CD8-positive, alpha-beta memory T cell (primary cell): Measurements from ENCODE around the gene FOXC2. TPM values are rescaled to one million over a fixed set of nuclear protein-coding genes. Genes with fewer than 3 reads are reported as not detected.

Experiments used
- CTCF ChIA-PET: fragments of 350-600 bp; sonication (Branson Sonifier 250); formaldehyde crosslinking; loops from one replicate; lab custom pipeline; 2021; ENCODE audit warnings: antibody characterized with exemption; lab: Charles Lee
- POLR2A ChIA-PET: fragments of 350-600 bp; sonication (Branson Sonifier 250); formaldehyde crosslinking; loops from one replicate; lab custom pipeline; 2021; ENCODE audit warnings: antibody characterized with exemption; lab: Charles Lee
- DNase-seq, 5 donors: peaks; one replicate each; pipeline versions ENCODE4 v3.0.0 to v3.0.0-alpha.2; 2020 to 2022; ENCODE audit warnings: mixed read lengths in 1 of 5
- H3K27ac ChIP-seq: one replicate; pipeline ENCODE4 v1.7.0; 2013; ENCODE audit warnings: low read depth, mild to moderate bottlenecking, low read length, moderate library complexity
- H3K27me3 ChIP-seq: 2 replicates; pipeline ENCODE4 v1.7.0; 2013; ENCODE audit warnings: low read length, mild to moderate bottlenecking; ENCODE audit not compliant: insufficient read depth, poor library complexity, severe bottlenecking
- H3K36me3 ChIP-seq: 2 replicates; pipeline ENCODE4 v1.7.0; 2013; ENCODE audit warnings: mild to moderate bottlenecking, low read length, moderate library complexity; ENCODE audit not compliant: insufficient read depth
- H3K4me1 ChIP-seq: 2 replicates; pipeline ENCODE4 v1.7.0; 2013; ENCODE audit warnings: mild to moderate bottlenecking, low read length, moderate library complexity; ENCODE audit not compliant: insufficient read depth
- H3K4me3 ChIP-seq: 2 replicates; pipeline ENCODE4 v1.7.0; 2013; ENCODE audit warnings: mild to moderate bottlenecking, low read length
- H3K9me3 ChIP-seq: 2 replicates; pipeline ENCODE4 v1.7.0; 2013; ENCODE audit warnings: mild to moderate bottlenecking, low read length
- H3K27ac Mint-ChIP-seq, 8 donors: one replicate each; pipeline ENCODE4 v1.8.0; 2020 to 2021; ENCODE audit warnings: mixed read lengths in 8 of 8, mild to moderate bottlenecking in 6 of 8, inconsistent platforms in 3 of 8, moderate library complexity in 3 of 8
- H3K27me3 Mint-ChIP-seq, 2 donors: one replicate each; pipeline ENCODE4 v1.8.0; 2020 to 2021; ENCODE audit warnings: mixed read lengths in 2 of 2, mild to moderate bottlenecking in 1 of 2, moderate library complexity in 1 of 2
- H3K36me3 Mint-ChIP-seq, 3 donors: one replicate each; pipeline ENCODE4 v1.8.0; 2020 to 2021; ENCODE audit warnings: mixed read lengths in 3 of 3, inconsistent platforms in 1 of 3, mild to moderate bottlenecking in 1 of 3
- H3K4me1 Mint-ChIP-seq, 3 donors: one replicate each; pipeline ENCODE4 v1.8.0; 2020 to 2021; ENCODE audit warnings: mixed read lengths in 3 of 3, inconsistent platforms in 1 of 3, mild to moderate bottlenecking in 1 of 3
- H3K4me3 Mint-ChIP-seq, 7 donors: one replicate each; pipeline ENCODE4 v1.8.0; 2020 to 2021; ENCODE audit warnings: mixed read lengths in 7 of 7, mild to moderate bottlenecking in 6 of 7, moderate library complexity in 4 of 7, inconsistent platforms in 2 of 7
- H3K9me3 Mint-ChIP-seq, 5 donors: one replicate each; pipeline ENCODE4 v1.8.0; 2020 to 2022; ENCODE audit warnings: mixed read lengths in 5 of 5, mild to moderate bottlenecking in 3 of 5, moderate library complexity in 2 of 5, inconsistent platforms in 1 of 5
- polyA plus RNA-seq: library from polyadenylated mRNA; unstranded; fragments of 300-500 nt; fragmentation: Illumina TruSeq; gene quantifications from one replicate; pipeline ENCODE4 v1.2.3, GENCODE V29; 2021
- total RNA-seq, 2 experiments: library from RNA; stranded (reverse); gene quantifications; one replicate each; pipeline ENCODE4 v1.2.3, GENCODE V29; 2021

The FOXC2 gene
- total and polyA plus RNA-seq, 3 experiments from 2014 or later: not detected

DNA sequence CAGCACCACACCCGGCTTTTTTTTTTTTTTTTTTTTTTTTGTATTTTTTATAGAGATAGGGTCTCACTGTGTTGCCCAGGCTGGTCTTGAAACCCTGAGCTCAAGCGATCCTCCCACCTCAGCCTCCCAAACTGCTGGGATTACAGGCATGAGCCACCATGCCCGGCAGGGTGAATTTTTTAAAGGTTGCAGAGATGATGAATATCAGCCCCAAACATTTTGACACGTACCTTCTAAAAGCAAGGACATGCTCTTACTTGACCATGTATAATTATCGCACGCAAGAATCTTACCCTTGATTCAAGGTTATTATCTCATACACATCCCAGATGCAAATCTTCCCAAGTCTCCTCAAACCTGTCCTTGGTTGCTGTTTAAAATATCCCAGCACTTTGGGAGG lies 4.3 kb upstream of the FOXC2 start:
- H3K4me3 ChIP-seq: no peak overlapping the region
- CTCF ChIA-PET: no interaction called here
- Mint-ChIP-seq H3K4me3 (peak overlapping the region in 1 of 7 donors; percentile 20), H3K27me3 (peaks cover 45 to 76% of the 10 kb centered on the region in 2 donors), H3K36me3 (no peaks in the 10 kb centered on the region), H3K27ac (no peak overlapping the region), H3K9me3 (no peaks in the 10 kb centered on the region), H3K4me1 (peaks cover 16 to 30% (median 18%) of the 10 kb centered on the region in 3 donors)
- H3K9me3 ChIP-seq: no peaks in the 10 kb centered on the region
- no peak overlapping the region for H3K27ac ChIP-seq
- peaks cover 36% of the 10 kb centered on the region for H3K27me3 ChIP-seq
- H3K36me3 ChIP-seq: no peaks in the 10 kb centered on the region
- DNase-seq: no peak
- peaks cover 11% of the 10 kb centered on the region for H3K4me1 ChIP-seq
- POLR2A ChIA-PET: no interaction called here

DNA sequence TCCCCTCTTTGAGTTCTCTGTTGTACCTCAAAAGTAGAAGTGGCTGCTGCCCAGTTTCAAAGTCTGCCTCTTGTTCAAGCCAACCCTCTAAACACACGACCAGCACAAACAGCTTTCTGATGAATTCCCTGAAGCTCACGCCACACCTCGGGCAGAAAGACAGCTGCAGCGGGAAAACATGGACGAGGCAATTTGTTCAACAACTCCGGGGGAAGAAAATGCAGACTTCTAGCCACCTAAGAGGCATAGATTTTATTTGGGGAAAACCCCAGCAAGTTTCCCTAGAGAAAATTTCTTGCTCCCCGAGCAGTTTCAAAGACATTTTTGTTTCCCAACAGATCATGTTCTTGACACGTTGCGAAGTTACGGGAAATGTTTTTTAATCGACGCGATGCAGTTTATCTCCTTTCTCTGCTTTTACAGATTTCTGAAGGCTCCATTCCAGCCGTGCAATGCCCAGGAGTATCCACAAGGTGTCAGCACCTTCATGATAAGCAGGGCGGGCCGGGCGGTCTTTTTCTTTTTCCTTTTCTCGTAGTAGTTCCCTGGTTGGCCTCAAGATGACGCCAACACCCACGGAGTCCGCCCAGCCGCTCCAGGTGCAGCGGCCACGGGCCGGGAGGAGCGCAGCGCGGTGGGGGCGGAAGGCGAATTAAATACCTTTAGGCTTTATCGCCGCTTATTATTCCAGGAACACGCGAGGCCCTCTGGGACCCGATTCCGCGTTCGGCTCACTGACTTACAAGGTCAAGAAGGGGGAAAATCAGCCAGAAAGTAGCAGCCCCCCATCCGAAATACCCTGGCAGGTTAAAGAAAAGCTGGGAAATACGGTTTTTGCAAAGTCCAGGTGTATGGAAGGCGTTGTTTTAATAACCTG lies 2.9 kb upstream of the FOXC2 start:
- Mint-ChIP-seq H3K9me3 (no peaks in the 10 kb centered on the region), H3K27ac (peak overlapping the region in 3 of 8 donors; percentile 28 to 76 (median 44)), H3K36me3 (no peaks in the 10 kb centered on the region), H3K4me1 (peaks cover 16 to 35% (median 18%) of the 10 kb centered on the region in 3 donors), H3K4me3 (peak overlapping the region; percentile 31 to 85 (median 70)), H3K27me3 (peaks cover 48 to 71% of the 10 kb centered on the region in 2 donors)
- CTCF ChIA-PET: interaction anchor here (0.7 to 1.6 kb wide), 5 partner anchors 9 to 1206 kb away, joined by 3 to 10 read pairs (median 3); no protein-coding TSS in a partner anchor
- Histone ChIP-seq H3K4me1 (peaks cover 11% of the 10 kb centered on the region), H3K27ac (no peak overlapping the region), H3K9me3 (no peaks in the 10 kb centered on the region), H3K4me3 (peak overlapping the region; percentile 24), H3K27me3 (peaks cover 32% of the 10 kb centered on the region), H3K36me3 (no peaks in the 10 kb centered on the region)
- POLR2A ChIA-PET: no interaction called here
- DNase-seq: peak; percentile 77 to 89 (median 80)

DNA sequence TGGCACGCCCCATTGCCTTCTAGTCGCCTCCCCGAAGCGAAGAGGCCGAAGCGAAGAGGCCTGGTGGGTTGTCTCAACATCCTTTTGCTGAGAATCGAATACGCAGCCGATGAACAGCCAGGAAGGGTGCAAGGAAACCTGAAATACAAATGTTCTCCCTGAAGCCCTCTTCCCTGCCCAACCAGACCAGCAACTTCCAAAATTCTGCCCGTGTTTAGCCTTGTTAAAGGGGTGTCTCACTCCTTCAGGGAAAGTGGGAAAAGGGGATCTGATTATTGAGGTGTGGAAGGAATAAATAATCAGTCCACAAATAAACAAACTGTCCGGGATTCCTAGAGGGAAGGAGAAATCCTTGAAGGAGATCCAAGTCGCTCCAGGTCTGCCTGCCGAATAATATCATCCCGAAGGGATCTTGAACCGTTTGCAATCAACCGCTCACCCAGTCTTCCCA lies 1.4 kb upstream of the FOXC2 start:
- Histone ChIP-seq H3K4me1 (peaks cover 11% of the 10 kb centered on the region), H3K27me3 (peaks cover 46% of the 10 kb centered on the region), H3K9me3 (no peaks in the 10 kb centered on the region), H3K4me3 (no peak overlapping the region), H3K36me3 (no peaks in the 10 kb centered on the region), H3K27ac (no peak overlapping the region)
- no peaks in the 10 kb centered on the region for H3K9me3 Mint-ChIP-seq
- H3K27me3 Mint-ChIP-seq: peaks cover 54 to 75% of the 10 kb centered on the region in 2 donors
- H3K36me3 Mint-ChIP-seq: no peaks in the 10 kb centered on the region
- DNase-seq: no peak
- POLR2A ChIA-PET: no interaction called here
- H3K4me3 Mint-ChIP-seq: peak overlapping the region in 2 of 7 donors; percentile 1 to 77
- H3K4me1 Mint-ChIP-seq: peaks cover 16 to 39% (median 18%) of the 10 kb centered on the region in 3 donors
- H3K27ac Mint-ChIP-seq: peak overlapping the region in 2 of 8 donors; percentile 9 to 45
- CTCF ChIA-PET: interaction anchor here (0.7 to 1.6 kb wide), 4 partner anchors 8 to 1070 kb away, joined by 3 to 10 read pairs (median 5); partner anchors contain the start of gene MTHFSD

DNA sequence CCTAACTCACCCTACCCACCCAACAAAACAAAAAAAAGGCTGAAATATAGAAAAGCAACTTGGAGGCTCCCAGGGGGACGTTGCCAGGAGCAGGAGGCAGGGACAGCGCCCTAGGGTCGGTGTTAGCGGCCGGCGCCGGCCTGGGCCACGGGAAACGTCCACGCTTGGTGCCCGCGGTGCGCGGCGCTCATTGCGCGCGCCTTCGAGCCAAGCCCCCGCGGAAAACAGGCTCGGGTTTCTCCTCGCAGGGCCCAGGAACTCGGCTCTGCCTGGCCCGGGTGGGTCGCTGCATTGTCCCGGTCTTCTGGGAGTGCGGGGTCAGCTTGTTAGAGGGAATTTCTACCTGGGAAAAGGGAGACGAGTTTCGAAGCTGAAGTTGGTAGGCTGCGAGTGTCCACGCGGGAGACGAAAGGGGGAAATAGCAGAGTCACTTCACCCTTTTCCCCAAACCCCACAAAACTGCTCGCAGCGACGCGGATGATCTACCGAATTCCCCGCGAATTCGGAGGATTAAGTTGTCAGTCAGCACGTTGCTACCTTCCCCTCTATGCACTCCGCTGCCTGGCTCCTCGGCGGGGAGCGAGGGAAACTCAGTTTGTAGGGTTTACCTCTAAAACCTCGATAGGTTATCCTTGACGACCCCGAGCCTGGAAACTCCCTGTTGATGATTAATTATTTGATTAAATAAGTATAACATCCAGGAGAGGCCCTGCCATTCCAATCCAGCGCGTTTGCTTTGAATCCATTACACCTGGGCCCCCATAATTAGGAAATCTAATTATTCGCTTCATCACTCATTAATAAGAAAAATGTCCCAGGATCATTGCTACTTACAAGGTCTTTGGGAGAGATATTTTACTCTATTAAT lies 751 bp upstream of the FOXC2 start:
- Mint-ChIP-seq H3K36me3 (no peaks in the 10 kb centered on the region), H3K4me3 (peak overlapping the region in 2 of 7 donors; percentile 9 to 77), H3K27me3 (peaks cover 56 to 77% of the 10 kb centered on the region in 2 donors), H3K9me3 (no peaks in the 10 kb centered on the region), H3K27ac (peak overlapping the region in 1 of 8 donors; percentile 45), H3K4me1 (peaks cover 16 to 39% (median 18%) of the 10 kb centered on the region in 3 donors)
- ChIA-PET CTCF (no interaction called here), POLR2A (no interaction called here)
- Histone ChIP-seq H3K27me3 (peaks cover 45% of the 10 kb centered on the region), H3K4me3 (no peak overlapping the region), H3K36me3 (no peaks in the 10 kb centered on the region), H3K9me3 (no peaks in the 10 kb centered on the region), H3K4me1 (peaks cover 11% of the 10 kb centered on the region), H3K27ac (no peak overlapping the region)
- DNase-seq: no peak

DNA sequence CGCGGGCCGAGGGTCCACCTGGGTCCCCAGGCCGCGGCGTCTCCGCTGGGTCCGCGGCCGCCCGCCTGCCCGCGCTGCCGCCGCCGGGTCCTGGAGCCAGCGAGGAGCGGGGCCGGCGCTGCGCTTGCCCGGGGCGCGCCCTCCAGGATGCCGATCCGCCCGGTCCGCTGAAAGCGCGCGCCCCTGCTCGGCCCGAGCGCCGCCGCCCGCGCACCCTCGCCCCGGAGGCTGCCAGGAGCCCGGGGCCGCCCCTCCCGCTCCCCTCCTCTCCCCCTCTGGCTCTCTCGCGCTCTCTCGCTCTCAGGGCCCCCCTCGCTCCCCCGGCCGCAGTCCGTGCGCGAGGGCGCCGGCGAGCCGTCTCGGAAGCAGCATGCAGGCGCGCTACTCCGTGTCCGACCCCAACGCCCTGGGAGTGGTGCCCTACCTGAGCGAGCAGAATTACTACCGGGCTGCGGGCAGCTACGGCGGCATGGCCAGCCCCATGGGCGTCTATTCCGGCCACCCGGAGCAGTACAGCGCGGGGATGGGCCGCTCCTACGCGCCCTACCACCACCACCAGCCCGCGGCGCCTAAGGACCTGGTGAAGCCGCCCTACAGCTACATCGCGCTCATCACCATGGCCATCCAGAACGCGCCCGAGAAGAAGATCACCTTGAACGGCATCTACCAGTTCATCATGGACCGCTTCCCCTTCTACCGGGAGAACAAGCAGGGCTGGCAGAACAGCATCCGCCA lies 504 bp downstream of the FOXC2 start:
- ChIA-PET CTCF (no interaction called here), POLR2A (no interaction called here)
- no peak overlapping the region for H3K4me3 ChIP-seq
- Mint-ChIP-seq H3K27ac (no peak overlapping the region), H3K4me1 (peaks cover 16 to 39% (median 18%) of the 10 kb centered on the region in 3 donors), H3K36me3 (no peaks in the 10 kb centered on the region), H3K9me3 (no peaks in the 10 kb centered on the region), H3K27me3 (peaks cover 59 to 78% of the 10 kb centered on the region in 2 donors), H3K4me3 (peak overlapping the region in 4 of 7 donors; percentile 11 to 73 (median 23))
- no peaks in the 10 kb centered on the region for H3K9me3 ChIP-seq
- peaks cover 38% of the 10 kb centered on the region for H3K27me3 ChIP-seq
- DNase-seq: peak in 1 of 5 donors; percentile 6
- no peaks in the 10 kb centered on the region for H3K36me3 ChIP-seq
- H3K4me1 ChIP-seq: peaks cover 11% of the 10 kb centered on the region
- H3K27ac ChIP-seq: no peak overlapping the region

DNA sequence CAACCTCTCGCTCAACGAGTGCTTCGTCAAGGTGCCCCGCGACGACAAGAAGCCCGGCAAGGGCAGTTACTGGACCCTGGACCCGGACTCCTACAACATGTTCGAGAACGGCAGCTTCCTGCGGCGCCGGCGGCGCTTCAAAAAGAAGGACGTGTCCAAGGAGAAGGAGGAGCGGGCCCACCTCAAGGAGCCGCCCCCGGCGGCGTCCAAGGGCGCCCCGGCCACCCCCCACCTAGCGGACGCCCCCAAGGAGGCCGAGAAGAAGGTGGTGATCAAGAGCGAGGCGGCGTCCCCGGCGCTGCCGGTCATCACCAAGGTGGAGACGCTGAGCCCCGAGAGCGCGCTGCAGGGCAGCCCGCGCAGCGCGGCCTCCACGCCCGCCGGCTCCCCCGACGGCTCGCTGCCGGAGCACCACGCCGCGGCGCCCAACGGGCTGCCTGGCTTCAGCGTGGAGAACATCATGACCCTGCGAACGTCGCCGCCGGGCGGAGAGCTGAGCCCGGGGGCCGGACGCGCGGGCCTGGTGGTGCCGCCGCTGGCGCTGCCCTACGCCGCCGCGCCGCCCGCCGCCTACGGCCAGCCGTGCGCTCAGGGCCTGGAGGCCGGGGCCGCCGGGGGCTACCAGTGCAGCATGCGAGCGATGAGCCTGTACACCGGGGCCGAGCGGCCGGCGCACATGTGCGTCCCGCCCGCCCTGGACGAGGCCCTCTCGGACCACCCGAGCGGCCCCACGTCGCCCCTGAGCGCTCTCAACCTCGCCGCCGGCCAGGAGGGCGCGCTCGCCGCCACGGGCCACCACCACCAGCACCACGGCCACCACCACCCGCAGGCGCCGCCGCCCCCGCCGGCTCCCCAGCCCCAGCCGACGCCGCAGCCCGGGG lies 1.3 kb downstream of the FOXC2 start:
- Histone ChIP-seq H3K27ac (no peak overlapping the region), H3K9me3 (no peaks in the 10 kb centered on the region), H3K4me1 (peaks cover 11% of the 10 kb centered on the region), H3K4me3 (no peak overlapping the region), H3K36me3 (no peaks in the 10 kb centered on the region), H3K27me3 (peaks cover 37% of the 10 kb centered on the region)
- Mint-ChIP-seq H3K4me1 (peaks cover 16 to 39% (median 18%) of the 10 kb centered on the region in 3 donors), H3K27me3 (peaks cover 57 to 79% of the 10 kb centered on the region in 2 donors), H3K36me3 (no peaks in the 10 kb centered on the region), H3K27ac (no peak overlapping the region), H3K4me3 (peak overlapping the region in 3 of 7 donors; percentile 11 to 31 (median 15)), H3K9me3 (no peaks in the 10 kb centered on the region)
- no peak for DNase-seq
- CTCF ChIA-PET: no interaction called here
- POLR2A ChIA-PET: no interaction called here
